NCI-H1417 treated with DMSO at 0.1 percent for 48 hours (cell line): ENCODE data around the gene ADAMTS2.
"Not testable (repeated sequence)": the region's sequence is repeated elsewhere in the genome, so short reads cannot be mapped to it uniquely, and the experiment has no call there.

Experiments
- DNase-seq: peaks from one replicate; lab custom pipeline; 2025; lab: John Stamatoyannopoulos, UW

ADAMTS2 gene

DNA sequence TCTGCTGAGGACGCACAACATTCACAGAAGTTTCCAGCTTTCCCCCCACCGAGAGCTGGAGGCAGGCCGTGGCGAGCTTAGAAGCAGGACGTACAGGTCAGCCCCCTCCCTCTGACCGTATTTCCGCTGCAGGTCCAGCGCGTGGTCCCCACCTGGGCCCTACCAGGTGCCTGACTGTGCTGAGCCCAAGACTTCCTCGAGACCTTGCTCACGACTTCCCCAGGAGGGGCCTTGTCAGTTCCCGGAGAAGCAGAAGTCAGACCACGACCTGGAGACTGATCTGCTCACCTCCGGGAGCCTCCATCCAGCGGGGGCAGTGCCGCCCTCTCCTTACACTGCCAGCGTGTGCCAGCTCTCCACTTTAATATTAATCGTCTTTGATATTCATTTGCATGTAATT lies 128.9 kb downstream of the ADAMTS2 start:
- not testable (repeated sequence) for DNase-seq

DNA sequence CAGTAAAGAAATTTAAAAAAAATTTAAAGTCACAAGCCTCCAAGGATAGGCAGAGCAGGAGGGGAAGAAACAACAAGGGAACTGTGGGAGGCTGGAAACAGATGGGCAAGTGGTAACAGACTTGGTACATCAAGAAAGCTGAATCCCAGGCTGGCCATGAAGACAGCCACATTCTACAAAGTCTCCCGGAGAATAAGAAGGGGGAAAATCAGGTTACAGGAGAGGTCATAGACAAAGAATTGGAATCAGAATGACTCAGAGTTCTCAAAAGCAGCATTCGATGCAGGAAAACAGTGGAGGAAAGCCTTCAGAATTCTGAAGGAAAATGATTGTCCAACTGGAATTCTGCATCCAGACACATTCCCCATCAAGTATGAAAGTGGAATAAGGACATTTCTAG lies 129.7 kb downstream of the ADAMTS2 start:
- DNase-seq: no peak

DNA sequence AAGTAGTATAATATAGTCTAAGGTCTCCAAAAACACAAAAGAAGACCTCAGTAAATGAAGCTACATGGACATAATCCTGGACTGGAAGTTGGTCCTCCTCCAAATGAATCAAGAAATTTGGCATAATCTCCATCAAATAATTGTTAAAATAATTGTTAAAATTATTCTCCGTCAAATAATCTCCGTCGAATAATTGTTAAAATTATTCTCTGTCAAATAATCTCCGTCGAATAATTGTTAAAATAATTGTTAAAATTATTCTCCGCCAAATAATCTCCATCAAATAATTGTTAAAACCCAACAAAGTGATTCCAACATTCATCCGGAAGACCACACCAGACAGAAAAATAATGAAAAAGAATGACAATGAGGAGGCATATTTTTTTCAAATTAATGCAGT lies 130.6 kb downstream of the ADAMTS2 start:
- DNase-seq: no peak

DNA sequence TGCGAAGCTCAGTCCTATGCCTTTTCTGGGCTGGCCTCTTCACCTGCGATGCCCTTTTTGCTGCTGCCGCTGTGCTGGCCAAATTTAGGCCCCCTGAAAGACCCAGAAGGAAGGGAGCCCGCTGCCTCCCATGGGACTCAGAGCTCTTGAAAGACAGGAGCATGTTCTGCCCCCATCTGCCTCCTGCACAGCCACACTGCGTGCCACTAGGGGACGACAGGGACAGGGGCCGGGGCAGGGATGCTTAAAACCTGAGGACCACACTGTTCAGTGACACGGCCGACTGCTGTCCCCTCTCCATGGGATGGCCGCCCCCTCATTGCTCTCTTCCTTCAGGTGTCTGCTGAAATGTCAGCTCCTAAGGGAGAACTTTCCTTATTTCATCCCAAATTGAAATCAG lies 132.4 kb downstream of the ADAMTS2 start:
- no peak for DNase-seq

- DNase-seq: no peak
These were observed 133.6 kb downstream of the ADAMTS2 start for GRCh38 chr5:179211631-179212030.

DNA sequence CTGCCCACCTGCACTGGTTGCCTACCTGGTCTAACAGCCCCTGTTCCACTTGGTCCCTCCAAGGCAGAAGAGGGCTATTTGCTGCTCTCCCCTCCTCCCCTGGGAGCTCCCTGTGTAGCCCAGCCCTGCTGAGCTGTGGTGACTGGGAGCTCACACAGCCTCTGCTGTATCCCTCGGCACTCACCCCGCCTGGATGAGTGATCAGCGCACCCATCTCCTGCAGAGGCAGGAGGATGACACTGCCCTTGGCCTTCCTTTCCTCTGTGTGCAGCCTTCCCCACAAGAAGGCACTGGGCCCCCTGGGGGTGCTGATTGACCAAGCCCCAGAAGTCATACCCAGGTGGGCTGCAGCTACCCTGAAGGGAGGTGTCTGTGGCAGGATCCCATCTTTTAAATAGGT lies 134.2 kb downstream of the ADAMTS2 start:
- DNase-seq: no peak

DNA sequence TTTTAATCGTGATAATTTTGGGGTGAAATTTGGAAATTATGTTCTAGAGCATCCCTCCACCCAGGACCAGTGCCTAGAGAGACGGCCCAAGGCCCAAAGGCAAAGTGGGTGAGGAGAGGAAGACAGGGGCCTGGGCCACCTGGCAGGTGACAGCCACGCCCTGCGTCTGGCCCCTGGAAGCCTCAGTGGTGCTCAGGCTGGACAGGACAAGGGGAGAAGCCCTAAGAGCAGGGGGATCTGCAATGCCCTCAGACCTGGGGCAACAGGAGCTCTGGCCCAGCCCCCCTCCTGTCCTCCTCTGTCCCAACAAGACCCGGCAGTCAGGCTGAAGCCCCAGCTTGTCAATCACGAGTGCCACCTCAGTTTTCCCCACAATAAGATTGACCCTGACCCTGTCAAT lies 134.8 kb downstream of the ADAMTS2 start:
- DNase-seq: no peak

DNA sequence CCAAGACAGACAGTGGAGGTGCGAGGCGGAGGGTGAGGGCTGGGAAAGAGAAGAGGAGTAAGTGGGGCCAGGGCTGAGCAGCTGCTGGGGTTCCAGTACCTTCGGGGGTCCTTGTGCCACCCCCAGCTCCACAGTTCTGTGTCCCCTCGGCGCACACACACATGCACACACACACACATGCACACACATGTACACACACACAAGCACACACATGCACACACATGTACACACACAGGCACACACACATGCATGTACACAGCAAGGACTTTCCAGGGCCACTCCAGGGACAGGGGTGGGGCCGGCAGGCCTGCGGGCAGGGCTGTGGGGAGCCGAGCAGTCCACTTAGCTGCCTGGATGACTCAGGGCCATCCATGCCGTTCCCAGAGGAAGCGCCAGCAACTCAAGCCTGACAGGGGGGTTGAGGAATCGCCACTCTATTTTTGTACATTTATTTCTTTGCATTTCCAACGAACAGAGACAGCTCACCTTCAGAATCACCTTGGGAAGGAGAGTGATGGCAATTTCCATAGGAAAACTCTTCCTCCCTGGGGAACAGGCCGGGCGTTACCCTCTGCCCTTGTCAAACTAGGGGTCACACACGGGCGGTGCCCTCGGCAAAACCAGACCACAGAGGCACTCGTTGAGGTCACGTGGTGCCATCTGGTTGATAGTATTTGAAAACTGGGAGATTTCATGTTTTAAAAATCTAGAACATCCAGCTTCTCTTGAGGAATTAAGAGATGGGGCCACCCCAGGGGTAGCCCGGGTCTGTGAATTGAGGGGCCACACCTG lies 135.7 kb downstream of the ADAMTS2 start:
- no peak for DNase-seq

GRCh38 chr5:179208706-179209358 lies 136.4 kb downstream of the ADAMTS2 start:
- DNase-seq: no peak

GRCh38 chr5:179207920-179208705 lies 137.1 kb downstream of the ADAMTS2 start:
- DNase-seq: no peak

DNA sequence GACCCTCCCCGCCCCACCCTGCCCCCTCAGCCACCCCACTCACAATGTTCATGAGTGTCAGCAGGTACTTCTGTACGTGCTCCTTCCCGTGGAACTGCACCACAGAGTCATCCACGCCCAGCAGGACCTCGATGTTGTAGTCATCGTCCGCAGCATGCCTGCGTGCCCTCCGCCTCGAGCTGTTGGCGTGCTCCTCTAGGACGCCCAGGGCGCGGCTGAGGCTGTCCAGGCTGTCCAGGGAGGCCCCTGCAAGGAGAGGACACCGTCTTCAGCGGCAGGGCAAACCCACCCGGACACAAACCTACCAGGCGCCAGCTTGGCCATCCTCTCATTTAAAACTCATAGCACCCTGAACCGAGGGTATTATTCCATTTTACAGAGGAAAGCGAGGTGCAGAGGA lies 137.8 kb downstream of the ADAMTS2 start:
- no peak for DNase-seq

DNA sequence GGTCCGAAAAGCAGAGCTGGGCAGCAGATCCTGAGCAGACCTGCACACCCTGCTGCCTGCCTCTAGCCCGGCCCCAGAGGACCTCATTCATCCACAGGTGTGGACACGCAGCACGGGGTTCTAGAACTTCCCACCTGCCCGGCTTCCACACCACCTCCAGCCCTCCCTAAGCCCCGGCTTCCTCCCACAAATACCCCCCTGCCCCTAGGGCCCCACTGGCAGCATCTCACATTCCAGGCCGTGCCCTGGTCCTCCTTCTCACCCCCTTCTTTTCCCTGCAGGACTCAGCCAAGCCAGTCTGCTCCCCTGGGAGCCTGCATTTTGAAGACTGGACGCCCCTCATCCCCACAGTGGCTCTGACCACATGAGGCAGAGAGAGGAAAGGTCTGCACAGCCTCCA lies 138.9 kb downstream of the ADAMTS2 start:
- no peak for DNase-seq

DNA sequence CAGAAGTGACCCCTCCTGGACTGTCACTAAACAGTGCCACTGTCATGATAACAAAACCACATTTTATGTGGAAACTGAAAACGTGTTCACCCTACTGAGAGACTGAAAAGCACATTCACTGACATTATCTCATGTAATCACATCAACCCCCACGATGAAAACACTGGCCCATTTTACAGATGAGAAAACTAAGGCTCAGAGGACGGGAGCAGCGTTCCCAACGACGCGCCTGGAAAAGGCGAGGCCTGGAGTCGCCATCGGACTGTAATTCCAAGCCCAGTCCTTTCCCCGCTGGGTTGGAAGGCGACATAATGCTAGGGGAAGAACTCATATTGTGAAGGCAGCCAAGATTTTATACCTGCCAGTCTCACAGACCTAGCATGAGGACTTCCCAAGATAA lies 140.0 kb downstream of the ADAMTS2 start:
- no peak for DNase-seq

DNA sequence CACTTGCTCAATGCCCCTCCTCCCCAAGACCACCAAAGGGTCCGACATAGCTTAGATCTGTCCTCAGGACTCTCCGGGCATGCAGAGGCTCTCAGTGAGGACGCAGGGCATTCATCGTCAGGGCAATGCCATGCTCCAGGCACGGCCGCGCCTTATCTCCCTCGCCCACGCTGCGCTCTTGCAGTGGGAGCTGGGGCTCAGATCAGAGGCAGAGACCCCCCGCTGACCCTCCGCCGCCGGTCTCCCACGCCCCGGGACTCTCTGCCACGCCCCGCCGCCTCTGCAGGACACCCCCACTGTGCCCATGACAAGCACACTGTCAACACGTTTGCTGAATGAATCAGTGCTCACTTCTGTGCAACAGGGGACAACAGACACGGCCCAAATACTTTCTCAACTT lies 140.7 kb downstream of the ADAMTS2 start:
- DNase-seq: no peak

DNA sequence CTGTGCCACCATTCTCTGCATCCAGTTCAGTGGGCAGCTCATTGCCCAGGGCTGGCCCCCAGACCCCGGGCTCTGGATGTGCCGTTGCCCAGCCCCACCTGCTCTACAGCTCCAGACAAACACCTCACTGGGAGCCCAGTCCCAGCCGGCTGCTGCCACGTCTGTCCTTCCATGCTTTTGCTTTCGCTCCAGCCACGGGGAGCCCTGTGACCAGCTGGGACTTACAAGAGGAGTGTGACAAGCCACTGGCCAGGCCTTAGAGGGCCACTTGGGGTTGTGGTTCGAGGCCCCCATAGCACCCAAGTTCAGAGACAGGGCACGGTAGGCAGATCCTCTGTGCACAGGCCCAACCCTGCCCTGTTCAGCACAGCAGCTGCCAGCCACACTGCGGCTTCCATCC lies 142.0 kb downstream of the ADAMTS2 start:
- DNase-seq: no peak

- no peak for DNase-seq
These were observed 143.3 kb downstream of the ADAMTS2 start for GRCh38 chr5:179201986-179202385.

DNA sequence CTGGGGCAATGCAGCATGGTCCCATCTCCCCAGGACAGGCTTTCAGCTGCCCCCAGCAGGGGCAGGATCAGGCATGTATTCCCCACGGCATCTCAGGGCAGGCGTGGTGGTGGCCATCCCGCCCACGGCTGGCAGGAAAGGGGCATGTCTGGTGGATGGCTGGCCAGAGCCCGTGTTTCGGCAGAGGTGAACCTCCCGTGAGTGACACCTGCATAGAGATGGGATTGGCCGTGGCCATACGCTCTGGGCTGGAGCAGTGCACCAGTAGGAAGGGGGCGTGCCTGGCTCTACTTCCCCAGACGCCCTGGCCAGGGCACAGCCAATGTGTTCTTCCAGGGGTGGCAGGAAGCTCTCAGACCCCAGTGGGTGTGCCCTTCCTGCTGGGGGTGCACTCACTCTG lies 146.0 kb downstream of the ADAMTS2 start:
- no peak for DNase-seq

GRCh38 chr5:179198825-179199224 lies 146.4 kb downstream of the ADAMTS2 start:
- no peak for DNase-seq

- DNase-seq: no peak
These were observed 148.7 kb downstream of the ADAMTS2 start for GRCh38 chr5:179196405-179197079.

DNA sequence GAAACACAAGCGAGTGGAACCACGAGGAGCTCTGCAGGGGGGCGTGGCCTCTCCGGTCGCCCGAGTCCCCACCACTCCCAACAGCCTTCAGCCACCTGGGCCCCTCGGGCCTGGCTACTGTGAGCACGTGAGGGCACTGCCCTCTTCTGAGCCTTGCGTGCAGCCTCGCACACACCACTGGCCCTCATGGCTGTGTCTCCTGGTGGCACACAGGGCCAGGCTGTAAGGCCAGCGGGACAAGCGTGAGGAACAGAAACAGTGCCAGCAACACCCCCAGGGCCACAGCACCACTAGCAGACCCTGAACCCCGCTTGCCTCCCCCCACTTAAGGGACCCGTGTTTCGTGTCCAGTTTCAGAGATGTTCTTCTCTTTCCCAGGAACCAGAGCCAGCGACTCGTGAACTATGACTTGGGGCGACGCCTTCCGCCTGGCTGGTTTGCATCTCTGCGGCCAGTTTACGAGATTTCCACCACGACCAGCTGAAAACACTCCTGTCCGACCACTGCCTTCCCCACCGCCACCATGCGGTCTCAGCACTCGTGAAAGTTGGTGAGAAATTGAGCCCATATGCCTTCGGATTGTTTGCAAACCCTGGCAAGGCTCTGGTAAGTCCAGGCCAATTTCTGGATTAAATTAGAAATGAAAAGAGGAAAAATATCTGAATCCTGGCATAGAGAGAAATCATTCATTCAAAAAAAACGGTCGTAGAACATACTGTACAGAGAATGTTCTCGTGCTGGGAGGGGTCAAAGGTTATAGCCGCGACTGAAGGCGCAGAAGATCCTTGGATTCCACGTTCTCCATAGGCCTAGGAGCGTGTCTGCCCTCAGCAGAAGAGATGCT lies 149.5 kb downstream of the ADAMTS2 start:
- DNase-seq: no peak

- no peak for DNase-seq
These were observed 150.3 kb downstream of the ADAMTS2 start for GRCh38 chr5:179194941-179195381.
